Neuron (in vitro differentiated cells): ENCODE measurements around the gene ARHGEF2.

Experiments used
- H2AFZ ChIP-seq: one replicate; pipeline ENCODE4 v1.6.1; 2013; ENCODE audit warnings: low read depth, mild to moderate bottlenecking, inconsistent platforms, low read length, moderate library complexity
- H3K27me3 ChIP-seq: one replicate; pipeline ENCODE4 v1.6.1; 2013; ENCODE audit warnings: low read length; ENCODE audit not compliant: insufficient read depth
- H3K36me3 ChIP-seq: one replicate; pipeline ENCODE4 v1.6.1; 2013; ENCODE audit warnings: low read length; ENCODE audit not compliant: insufficient read depth
- H3K4me1 ChIP-seq: one replicate; pipeline ENCODE4 v1.6.1; 2013; ENCODE audit warnings: low read length; ENCODE audit not compliant: insufficient read depth
- H3K4me3 ChIP-seq: 2 replicates; pipeline ENCODE4 v1.5.1; 2013; ENCODE audit warnings: mild to moderate bottlenecking, low read length, moderate library complexity
- H3K9me3 ChIP-seq: one replicate; pipeline ENCODE4 v1.6.1; 2013; ENCODE audit warnings: low read length

Gene ARHGEF2

DNA sequence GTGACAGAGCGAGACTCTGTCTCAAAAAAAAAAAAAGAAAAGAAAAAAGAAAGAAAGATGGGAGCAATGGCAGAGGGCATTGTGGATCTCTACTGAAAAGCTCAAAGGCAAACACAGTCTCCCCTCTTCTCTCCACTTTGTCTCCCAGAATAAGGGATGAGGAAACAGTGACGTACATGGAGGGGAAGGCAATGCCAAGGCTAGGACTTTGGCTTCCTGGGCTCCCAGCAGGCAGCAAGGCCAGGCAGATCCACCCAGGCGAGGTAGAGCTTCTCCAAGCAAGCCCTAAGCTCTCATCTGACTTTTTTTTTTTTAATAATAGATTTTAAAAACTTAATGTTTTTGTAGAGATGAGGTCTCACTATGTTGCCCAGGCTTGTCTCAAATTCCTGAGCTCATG lies 4.6 kb downstream of the ARHGEF2 start:
- H3K9me3 ChIP-seq, result no peaks in the 10 kb centered on the region
- H3K27me3 ChIP-seq, result no peaks in the 10 kb centered on the region
- H3K36me3 ChIP-seq, result peaks cover 8% of the 10 kb centered on the region
- peaks cover 60% of the 10 kb centered on the region for H3K4me1 ChIP-seq
- H3K4me3 ChIP-seq, result no peak overlapping the region
- no peak overlapping the region for H2AFZ ChIP-seq

GRCh38 chr1:155971910-155972809 lies 6.2 kb downstream of the ARHGEF2 start:
- peaks cover 72% of the 10 kb centered on the region for H3K4me1 ChIP-seq
- peaks cover 22% of the 10 kb centered on the region for H3K36me3 ChIP-seq

DNA sequence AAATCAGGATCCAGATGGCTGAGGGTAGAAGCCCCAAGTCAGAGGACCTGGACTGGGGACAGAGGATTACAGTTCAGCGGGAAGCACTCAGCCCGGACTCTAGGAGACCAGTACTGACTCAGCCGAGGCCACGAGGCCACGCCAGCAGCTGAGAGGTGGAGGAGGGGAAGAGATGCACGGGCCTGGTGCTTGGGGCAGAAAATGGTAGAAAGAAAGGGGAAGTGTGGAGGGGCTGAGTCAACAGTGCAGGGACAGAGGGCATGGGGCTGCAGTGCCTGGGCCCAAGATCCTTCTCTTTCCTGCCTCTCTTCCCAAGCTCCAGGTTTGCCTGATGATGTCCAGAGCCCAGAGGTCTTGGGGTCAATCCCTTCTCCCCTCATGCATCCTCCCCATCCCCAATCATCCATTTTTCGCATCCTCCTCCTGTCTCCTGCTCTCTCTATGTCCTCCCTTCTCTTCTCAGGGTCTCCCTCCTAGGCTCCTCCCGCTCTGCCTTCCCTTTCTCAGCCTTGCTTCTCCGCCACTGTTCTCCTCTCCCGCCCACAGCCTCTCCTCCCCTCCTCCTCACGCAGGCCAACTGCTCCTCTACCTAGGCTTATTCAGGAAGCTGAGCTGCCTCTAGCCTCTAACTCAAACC lies 7.7 kb downstream of the ARHGEF2 start:
- Histone ChIP-seq H3K36me3 (peaks cover 37% of the 10 kb centered on the region), H3K4me1 (peaks cover 57% of the 10 kb centered on the region), H3K4me3 (no peak overlapping the region), H3K27me3 (no peaks in the 10 kb centered on the region), H2AFZ (no peak overlapping the region), H3K9me3 (no peaks in the 10 kb centered on the region)

More at GRCh38 chr1:155971910-155972809, 6.2 kb downstream of the ARHGEF2 start:
- H3K4me3 ChIP-seq, result no peak overlapping the region
- no peak overlapping the region for H2AFZ ChIP-seq
- no peaks in the 10 kb centered on the region for H3K27me3 ChIP-seq
- no peaks in the 10 kb centered on the region for H3K9me3 ChIP-seq

DNA sequence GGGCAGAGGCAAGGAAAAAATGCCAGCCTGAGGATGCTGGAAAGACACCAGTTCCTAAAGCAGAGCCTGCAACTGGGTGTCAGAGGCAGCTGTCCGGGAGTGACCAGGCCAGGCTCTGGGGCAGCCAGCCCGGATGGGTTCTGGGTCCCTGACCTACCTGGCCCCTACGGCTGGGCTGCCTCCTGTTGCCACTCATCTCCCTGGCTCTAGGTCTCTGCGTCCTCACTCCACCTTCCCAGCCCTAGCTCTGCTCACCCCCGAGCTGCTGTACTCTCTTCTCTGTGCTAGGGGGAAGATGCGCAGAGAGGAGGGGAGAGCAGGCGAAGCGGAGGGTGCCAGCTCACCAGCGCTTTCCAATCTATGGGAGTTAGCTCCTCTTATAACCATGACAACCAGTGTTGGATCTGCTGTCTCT lies 9.0 kb downstream of the ARHGEF2 start:
- no peak overlapping the region for H2AFZ ChIP-seq
- H3K4me1 ChIP-seq, result peaks cover 45% of the 10 kb centered on the region
- no peaks in the 10 kb centered on the region for H3K27me3 ChIP-seq
- peaks cover 49% of the 10 kb centered on the region for H3K36me3 ChIP-seq
- H3K4me3 ChIP-seq, result no peak overlapping the region
- no peaks in the 10 kb centered on the region for H3K9me3 ChIP-seq

- Histone ChIP-seq H2AFZ (no peak overlapping the region), H3K4me1 (peaks cover 43% of the 10 kb centered on the region), H3K9me3 (no peaks in the 10 kb centered on the region), H3K27me3 (no peaks in the 10 kb centered on the region), H3K36me3 (peaks cover 52% of the 10 kb centered on the region), H3K4me3 (no peak overlapping the region)
Observed at GRCh38 chr1:155968670-155969069, 9.7 kb downstream of the ARHGEF2 start.

DNA sequence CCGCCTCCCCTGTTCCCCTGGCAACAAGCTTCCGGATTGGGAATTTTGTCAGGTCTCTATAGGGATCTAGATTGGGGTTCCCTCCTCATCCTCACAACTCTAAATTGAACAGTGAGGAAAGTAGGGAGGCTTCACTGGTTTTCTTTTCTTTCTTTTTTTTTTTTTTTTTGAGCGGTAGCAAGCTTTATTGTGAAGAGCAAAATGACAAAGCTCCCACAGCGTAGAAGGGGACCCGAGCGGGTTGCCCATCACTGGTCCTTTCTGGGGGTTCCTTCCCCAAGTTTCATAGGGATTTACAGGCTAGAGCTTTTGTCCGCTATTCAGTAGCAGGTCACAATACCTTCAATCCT lies 10.3 kb downstream of the ARHGEF2 start:
- no peak overlapping the region for H3K4me3 ChIP-seq
- no peaks in the 10 kb centered on the region for H3K27me3 ChIP-seq
- H3K4me1 ChIP-seq, result peaks cover 43% of the 10 kb centered on the region
- H2AFZ ChIP-seq, result no peak overlapping the region
- H3K36me3 ChIP-seq, result peaks cover 53% of the 10 kb centered on the region
- H3K9me3 ChIP-seq, result no peaks in the 10 kb centered on the region

- H2AFZ ChIP-seq, result no peak overlapping the region
- no peak overlapping the region for H3K4me3 ChIP-seq
- H3K27me3 ChIP-seq, result no peaks in the 10 kb centered on the region
- peaks cover 59% of the 10 kb centered on the region for H3K36me3 ChIP-seq
- H3K4me1 ChIP-seq, result peaks cover 43% of the 10 kb centered on the region
- H3K9me3 ChIP-seq, result no peaks in the 10 kb centered on the region
Observed at GRCh38 chr1:155967341-155968050, 10.9 kb downstream of the ARHGEF2 start.

DNA sequence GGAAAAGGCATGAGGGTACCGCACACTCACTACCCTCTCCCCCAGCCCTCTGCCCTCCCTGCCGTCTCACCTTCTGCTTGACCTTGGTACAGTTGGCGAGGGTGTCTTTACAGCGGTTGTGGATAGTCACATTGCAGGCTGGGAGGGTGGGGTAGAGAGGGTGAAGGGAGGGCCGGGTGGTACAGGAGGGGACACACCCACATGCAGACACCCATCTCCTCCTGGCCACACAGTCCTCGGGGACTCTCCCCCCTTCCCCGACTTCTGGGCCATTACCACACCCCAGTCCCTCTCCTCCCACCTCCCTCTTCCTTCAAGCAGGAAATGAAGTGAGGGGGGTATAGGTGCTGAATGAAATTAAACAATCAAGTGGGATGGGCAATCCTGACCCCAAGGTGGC lies 11.6 kb downstream of the ARHGEF2 start:
- H3K9me3 ChIP-seq, result no peaks in the 10 kb centered on the region
- H3K27me3 ChIP-seq, result no peaks in the 10 kb centered on the region
- H2AFZ ChIP-seq, result no peak overlapping the region
- H3K36me3 ChIP-seq, result peaks cover 66% of the 10 kb centered on the region
- no peak overlapping the region for H3K4me3 ChIP-seq
- peaks cover 37% of the 10 kb centered on the region for H3K4me1 ChIP-seq

DNA sequence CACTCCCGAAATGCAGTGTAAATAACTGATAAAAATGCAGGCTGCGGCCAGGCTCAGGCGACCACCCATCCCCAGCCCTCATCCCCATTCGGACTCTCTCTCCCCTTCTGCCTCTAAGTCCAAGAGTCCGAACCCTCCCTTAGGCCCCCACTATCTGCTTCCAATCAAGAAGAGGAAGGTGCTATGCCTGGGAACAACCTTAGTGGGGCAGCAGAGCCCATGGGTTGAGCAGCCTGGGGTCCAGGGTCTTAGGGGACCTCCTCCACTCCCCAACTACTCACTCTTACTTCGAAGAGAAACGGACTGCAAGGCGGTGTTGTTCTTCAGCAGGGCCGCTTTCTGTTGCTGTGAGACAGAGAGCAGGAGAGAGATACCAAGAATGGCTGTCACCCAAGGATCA lies 12.2 kb downstream of the ARHGEF2 start:
- peaks cover 37% of the 10 kb centered on the region for H3K4me1 ChIP-seq
- H3K27me3 ChIP-seq, result no peaks in the 10 kb centered on the region
- no peak overlapping the region for H3K4me3 ChIP-seq
- H3K36me3 ChIP-seq, result peaks cover 71% of the 10 kb centered on the region
- no peak overlapping the region for H2AFZ ChIP-seq
- no peaks in the 10 kb centered on the region for H3K9me3 ChIP-seq

DNA sequence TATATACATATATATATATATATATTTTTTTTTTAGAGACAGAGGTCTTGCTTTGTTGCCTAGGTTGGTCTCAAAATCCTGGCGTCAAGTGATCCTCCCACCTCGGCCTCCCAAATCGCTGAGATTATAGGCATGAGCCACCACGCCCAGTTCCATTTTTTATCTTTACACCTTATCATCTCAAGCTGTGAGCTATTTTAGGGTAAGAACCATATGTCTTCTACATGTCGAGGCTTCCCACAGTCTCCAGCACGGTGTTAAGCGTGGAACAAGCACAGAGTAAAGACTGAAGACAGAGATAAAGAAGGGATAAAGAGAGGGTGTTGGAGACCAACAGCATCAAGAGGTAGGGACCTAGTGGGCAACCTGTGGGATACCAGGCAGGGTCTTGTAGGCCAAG lies 14.2 kb downstream of the ARHGEF2 start:
- H3K36me3 ChIP-seq, result peaks cover 87% of the 10 kb centered on the region
- no peak overlapping the region for H3K4me3 ChIP-seq
- H3K4me1 ChIP-seq, result peaks cover 21% of the 10 kb centered on the region
- no peaks in the 10 kb centered on the region for H3K9me3 ChIP-seq
- no peak overlapping the region for H2AFZ ChIP-seq
- H3K27me3 ChIP-seq, result no peaks in the 10 kb centered on the region

DNA sequence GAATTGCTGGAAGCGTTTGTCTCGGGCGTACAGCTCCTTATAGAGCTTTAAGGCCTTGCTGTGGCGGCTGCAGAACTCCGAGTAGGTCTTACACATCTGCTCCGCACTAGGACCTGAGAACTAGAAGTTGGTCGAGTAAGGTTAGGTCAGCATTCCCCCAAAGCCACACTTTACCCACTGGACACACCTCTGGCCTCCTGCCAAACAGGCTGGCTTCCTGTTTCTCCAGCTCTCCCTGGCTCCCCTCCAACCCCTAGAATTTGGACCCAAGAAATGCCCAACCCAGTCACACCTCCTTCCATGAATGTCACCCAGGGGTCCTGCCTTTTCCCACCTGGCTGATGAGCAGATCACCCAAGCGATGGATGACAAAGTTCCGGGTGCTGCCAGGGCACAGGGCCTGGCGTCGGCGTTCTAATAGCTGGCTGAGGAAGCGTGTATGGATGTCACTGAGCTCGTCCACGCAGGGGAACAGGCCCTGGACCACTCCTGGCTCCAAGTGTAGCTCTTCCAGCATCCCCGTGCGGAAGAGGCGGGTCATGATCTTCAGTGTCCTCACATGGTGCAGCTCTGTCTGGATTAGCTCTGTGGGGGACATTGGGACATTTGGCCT lies 15.6 kb downstream of the ARHGEF2 start:
- Histone ChIP-seq H2AFZ (no peak overlapping the region), H3K4me1 (peaks cover 6% of the 10 kb centered on the region), H3K4me3 (no peak overlapping the region), H3K36me3 (peaks cover 86% of the 10 kb centered on the region), H3K27me3 (no peaks in the 10 kb centered on the region), H3K9me3 (no peaks in the 10 kb centered on the region)

DNA sequence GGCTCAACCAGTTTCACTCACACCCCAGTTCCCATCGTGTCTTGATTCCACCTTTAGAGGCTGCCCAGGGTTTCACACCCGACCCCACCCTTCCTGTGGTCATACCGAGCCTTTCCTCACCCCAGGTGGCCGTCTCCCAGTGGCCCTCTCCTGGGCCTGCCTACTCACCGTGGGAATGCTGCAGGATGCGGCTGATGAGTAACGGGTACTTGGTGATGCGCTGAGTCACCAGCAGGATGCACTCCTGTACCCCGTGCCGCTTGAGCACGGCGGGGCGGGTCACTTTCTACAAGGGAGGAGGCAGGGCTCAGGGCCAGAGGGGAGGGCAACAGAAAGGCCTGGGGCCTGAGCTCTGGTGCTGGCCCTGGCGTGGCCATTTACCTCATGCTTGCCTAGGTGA lies 16.4 kb downstream of the ARHGEF2 start:
- H3K36me3 ChIP-seq, result peaks cover 86% of the 10 kb centered on the region
- no peaks in the 10 kb centered on the region for H3K9me3 ChIP-seq

More for the DNA sequence above, 16.4 kb downstream of the ARHGEF2 start:
- H3K4me3 ChIP-seq, result no peak overlapping the region
- H3K4me1 ChIP-seq, result no peaks in the 10 kb centered on the region
- H3K27me3 ChIP-seq, result no peaks in the 10 kb centered on the region
- H2AFZ ChIP-seq, result no peak overlapping the region
